ENCODE measurements around the gene TCP11.

The TCP11 gene

GRCh38 chr6:35068644-35069043 is 72.5 kb downstream of the TCP11 start:
- no peak overlapping the region for H3K27ac ChIP-seq
- DNase-seq (ENCODE audit: low read depth, low spot score) = no peak

DNA sequence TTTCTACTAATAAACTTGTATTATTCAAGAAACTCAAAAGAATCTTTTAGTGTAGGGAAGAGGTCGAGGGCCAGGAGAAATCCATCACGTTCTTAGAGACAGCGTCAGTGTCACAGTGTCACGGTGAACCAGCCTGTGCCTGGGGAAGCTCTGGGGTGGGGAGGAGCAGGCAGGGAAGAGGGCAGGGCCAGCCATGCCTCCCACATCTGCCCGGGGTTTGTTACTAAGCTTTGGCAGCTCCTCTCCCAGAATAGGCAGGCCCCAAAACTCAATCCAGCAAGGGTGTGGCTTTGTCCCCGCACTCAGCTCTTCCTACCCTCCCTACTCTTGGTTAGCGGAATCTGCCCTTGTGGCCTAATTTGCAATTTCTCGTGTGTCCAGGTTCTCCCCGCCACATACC is 72.9 kb downstream of the TCP11 start:
- no peak for DNase-seq (ENCODE audit: low read depth, low spot score)
- H3K27ac ChIP-seq = no peak overlapping the region

Data from epithelial cell of prostate (primary cell).